Chondrocyte (in vitro differentiated cells): ENCODE data around the gene CPSF4L. TPM values are rescaled to one million over a fixed set of nuclear protein-coding genes. Genes with fewer than 3 reads are reported as not detected.

Source experiments
- DNase-seq: peaks from one replicate; pipeline ENCODE4 v3.0.0; 2021; ENCODE audit warnings: mixed read lengths, low spot score
- H3K27ac Mint-ChIP-seq: one replicate; pipeline ENCODE4 v1.8.0; 2021; ENCODE audit warnings: mild to moderate bottlenecking, moderate library complexity, mixed read lengths; ENCODE audit not compliant: unreplicated experiment
- H3K27me3 Mint-ChIP-seq: 2 replicates; pipeline ENCODE4 v1.8.0; 2021; ENCODE audit warnings: low read depth, mixed read lengths
- H3K36me3 Mint-ChIP-seq: 2 replicates; pipeline ENCODE4 v1.8.0; 2021; ENCODE audit warnings: low read depth, mixed read lengths
- H3K4me1 Mint-ChIP-seq: 2 replicates; pipeline ENCODE4 v1.8.0; 2021; ENCODE audit warnings: low read depth, mild to moderate bottlenecking, mixed read lengths
- H3K4me3 Mint-ChIP-seq: one replicate; pipeline ENCODE4 v1.8.0; 2021; ENCODE audit warnings: mild to moderate bottlenecking, moderate library complexity, mixed read lengths; ENCODE audit not compliant: unreplicated experiment
- H3K9me3 Mint-ChIP-seq: 2 replicates; pipeline ENCODE4 v1.8.0; 2021; ENCODE audit warnings: low read depth, mixed read lengths
- total RNA-seq: library from RNA; stranded (reverse); gene quantifications from 3 replicates; pipeline ENCODE4 v1.2.1, GENCODE V29; 2021
- TF ChIP-seq, protein P1 (sequence below): fragments of 200-600 bp; sonication (generic); IDR thresholded peaks from 2 replicates; pipeline ENCODE4 v1.5.0; 2021; ENCODE audit warnings: antibody characterized with exemption, mild to moderate bottlenecking, moderate library complexity

CPSF4L gene
- total RNA-seq, 1 donor from 2014 or later: not detected

DNA sequence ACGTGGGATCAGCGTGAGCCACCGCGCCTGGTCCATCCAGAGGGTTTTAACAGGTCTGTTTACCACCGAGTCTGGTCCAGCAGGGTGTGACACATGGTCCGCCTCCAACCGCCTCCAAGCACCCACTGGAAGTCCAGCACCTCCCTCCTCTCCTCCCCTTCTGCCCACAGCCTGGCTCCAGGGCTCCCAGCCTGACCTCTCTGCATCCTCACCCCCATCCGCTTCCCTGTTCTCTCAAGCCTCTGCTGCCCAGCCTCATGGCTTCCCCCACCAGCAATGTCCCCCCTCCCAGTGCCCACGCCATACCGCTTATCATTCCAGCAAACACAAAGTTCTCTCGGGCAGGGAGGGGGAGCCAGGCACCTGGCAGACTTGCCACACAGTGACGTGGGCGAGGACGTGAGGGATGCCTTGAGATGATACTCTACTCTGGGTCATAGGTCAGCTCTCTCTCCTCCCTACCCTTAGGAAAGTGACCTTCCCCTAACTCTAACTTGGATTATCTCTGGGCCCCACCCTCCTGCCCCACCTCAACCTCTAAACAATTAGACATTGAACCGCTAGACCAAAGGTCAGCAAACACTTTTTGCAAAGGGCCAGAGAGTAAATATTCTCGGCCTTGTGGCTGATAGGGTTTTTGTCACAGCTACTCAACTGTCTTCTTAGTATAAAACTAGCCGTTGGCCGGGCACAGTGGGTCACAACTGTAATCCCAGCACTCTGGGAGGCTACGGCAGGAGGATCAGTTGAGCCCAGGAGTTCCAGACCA, 27.0 kb upstream of the CPSF4L start:
- H3K9me3 Mint-ChIP-seq: no peaks in the 10 kb centered on the region
- no peak overlapping the region for H3K27ac Mint-ChIP-seq
- H3K4me3 Mint-ChIP-seq: no peak overlapping the region
- peaks cover 2% of the 10 kb centered on the region for H3K36me3 Mint-ChIP-seq
- no peaks in the 10 kb centered on the region for H3K27me3 Mint-ChIP-seq
- peaks cover 52% of the 10 kb centered on the region for H3K4me1 Mint-ChIP-seq
- TF ChIP-seq, protein P1, sequence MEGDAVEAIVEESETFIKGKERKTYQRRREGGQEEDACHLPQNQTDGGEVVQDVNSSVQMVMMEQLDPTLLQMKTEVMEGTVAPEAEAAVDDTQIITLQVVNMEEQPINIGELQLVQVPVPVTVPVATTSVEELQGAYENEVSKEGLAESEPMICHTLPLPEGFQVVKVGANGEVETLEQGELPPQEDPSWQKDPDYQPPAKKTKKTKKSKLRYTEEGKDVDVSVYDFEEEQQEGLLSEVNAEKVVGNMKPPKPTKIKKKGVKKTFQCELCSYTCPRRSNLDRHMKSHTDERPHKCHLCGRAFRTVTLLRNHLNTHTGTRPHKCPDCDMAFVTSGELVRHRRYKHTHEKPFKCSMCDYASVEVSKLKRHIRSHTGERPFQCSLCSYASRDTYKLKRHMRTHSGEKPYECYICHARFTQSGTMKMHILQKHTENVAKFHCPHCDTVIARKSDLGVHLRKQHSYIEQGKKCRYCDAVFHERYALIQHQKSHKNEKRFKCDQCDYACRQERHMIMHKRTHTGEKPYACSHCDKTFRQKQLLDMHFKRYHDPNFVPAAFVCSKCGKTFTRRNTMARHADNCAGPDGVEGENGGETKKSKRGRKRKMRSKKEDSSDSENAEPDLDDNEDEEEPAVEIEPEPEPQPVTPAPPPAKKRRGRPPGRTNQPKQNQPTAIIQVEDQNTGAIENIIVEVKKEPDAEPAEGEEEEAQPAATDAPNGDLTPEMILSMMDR: no peak
- DNase-seq: no peak

DNA sequence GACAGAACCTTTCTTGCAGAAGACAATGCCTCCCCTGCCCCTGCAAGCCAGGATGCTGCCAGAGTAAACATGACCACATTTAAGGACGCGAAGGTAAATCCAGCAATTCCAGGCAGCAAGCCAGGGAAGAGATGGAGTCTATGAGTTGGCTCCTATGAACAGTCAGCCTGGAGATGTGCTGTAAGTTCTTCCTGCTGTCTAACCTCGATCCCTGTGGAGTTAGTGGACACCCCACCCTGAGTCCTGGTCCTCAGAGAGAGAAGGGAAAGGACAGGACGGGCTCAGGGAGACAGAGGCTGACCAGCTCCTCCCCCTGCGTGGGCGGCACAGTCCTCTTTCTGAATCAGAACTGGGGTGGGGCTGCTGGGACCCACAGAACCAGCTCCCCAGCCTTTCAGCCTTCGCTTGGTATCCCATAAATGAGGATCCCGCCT, 25.2 kb upstream of the CPSF4L start:
- TF ChIP-seq, protein P1: no peak
- no peak for DNase-seq
- Mint-ChIP-seq H3K27me3 (no peaks in the 10 kb centered on the region), H3K9me3 (no peaks in the 10 kb centered on the region), H3K27ac (no peak overlapping the region), H3K4me1 (peaks cover 41% of the 10 kb centered on the region), H3K36me3 (peaks cover 2% of the 10 kb centered on the region), H3K4me3 (no peak overlapping the region)

DNA sequence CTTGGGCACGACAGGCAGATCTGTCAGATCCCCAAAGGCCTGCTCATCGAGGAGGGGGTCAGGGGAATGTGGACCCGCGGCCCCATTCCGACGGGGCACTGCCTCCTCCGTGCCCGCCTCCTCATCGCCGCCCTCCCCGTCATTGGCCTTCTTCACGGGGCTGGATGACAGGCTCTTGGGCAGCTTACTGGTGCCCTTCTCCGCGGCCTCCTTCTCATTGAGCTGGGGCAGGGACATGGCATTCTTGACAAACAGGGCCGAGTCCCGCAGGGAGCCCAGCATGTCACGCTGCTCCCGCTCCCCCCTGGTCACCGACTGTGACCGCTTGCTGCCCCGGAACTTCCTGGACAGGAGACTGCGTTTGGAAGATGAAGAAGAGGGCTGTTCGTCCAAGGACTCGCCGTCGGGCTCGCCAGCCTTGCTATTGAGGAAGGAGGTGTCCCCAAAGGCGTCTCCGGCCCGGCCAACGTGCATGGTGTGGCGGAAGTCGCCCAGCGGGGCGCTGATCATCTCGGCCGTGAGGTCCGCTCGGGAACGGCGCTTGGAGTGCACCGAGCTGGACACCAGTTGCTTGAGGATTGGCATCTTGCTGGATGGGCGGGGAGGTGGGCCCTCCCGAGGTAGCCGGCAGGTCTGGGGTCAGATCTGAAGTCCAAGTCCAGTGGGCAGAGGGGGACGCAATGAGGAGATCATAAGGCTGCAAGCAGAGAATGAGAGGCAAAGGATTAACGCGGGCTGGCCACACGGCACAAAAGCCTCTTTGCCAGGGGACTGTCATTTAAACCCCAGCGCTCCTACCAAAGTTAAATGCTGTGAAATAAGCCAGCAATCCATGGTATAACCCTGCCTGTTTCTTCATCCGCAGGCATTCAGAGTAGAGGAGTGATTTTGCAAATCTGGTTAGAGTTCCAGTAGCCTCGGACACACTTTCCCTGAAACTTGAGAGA, 24.5 kb upstream of the CPSF4L start:
- no peaks in the 10 kb centered on the region for H3K9me3 Mint-ChIP-seq
- no peak overlapping the region for H3K4me3 Mint-ChIP-seq
- no peak for DNase-seq
- H3K4me1 Mint-ChIP-seq: peaks cover 34% of the 10 kb centered on the region
- H3K27me3 Mint-ChIP-seq: no peaks in the 10 kb centered on the region
- TF ChIP-seq, protein P1: no peak
- no peak overlapping the region for H3K27ac Mint-ChIP-seq
- peaks cover 2% of the 10 kb centered on the region for H3K36me3 Mint-ChIP-seq

DNA sequence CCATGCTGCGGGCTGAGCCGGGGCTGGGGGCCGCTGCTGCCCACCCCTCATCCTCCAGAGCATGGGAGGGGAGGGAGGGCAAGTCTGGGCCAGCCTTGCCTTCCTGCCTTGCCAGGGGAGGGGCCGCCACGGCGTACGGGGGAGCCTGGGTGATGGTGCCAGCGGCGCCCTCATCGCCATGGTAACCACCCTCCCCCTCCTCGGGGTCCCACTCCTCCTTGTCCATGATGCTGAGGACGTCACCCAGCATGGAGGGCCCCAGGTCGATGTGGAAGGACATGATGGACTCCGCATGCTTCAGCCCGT, 23.9 kb upstream of the CPSF4L start:
- Mint-ChIP-seq H3K4me1 (peaks cover 29% of the 10 kb centered on the region), H3K27ac (no peak overlapping the region), H3K36me3 (peaks cover 2% of the 10 kb centered on the region), H3K27me3 (no peaks in the 10 kb centered on the region), H3K4me3 (no peak overlapping the region), H3K9me3 (no peaks in the 10 kb centered on the region)
- DNase-seq: no peak
- TF ChIP-seq, protein P1: no peak

DNA sequence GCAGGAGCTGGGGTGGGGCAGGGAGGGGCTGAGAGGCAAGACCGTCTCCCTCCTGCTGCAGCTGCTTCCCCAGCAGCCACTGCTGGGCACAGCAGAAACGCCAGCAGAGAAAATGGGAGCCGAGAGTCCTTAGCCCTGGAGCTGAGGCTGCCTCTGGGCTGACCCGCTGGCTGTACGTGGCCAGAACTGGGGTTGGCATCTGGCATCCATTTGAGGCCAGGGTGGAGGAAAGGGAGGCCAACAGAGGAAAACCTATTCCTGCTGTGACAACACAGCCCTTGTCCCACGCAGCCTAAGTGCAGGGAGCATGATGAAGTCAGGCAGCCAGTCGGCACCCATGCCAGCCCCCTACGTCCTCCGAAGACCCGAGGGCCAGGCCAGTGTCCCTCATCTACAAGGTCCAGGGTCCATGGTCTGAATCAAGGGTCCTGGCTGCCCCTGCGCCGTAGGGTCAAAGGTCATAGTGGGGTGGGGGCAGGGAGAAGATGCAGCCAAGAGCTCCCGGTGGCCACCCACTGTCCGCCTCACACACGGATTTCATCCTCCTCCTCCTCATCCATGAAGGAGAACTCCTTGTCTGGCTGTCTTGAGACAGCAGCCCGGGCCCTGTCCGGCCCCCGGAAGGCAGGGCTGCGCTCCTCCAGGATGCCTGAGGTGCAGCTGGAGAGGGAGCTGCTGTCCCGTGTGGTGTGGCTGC, 23.4 kb upstream of the CPSF4L start:
- TF ChIP-seq, protein P1: no peak
- H3K9me3 Mint-ChIP-seq: no peaks in the 10 kb centered on the region
- H3K27me3 Mint-ChIP-seq: no peaks in the 10 kb centered on the region
- no peak overlapping the region for H3K27ac Mint-ChIP-seq
- DNase-seq: no peak
- H3K4me1 Mint-ChIP-seq: peaks cover 24% of the 10 kb centered on the region
- peaks cover 2% of the 10 kb centered on the region for H3K36me3 Mint-ChIP-seq
- no peak overlapping the region for H3K4me3 Mint-ChIP-seq
